HG02642 (cell line): ENCODE results near the gene MIS18A.
A peak's percentile ranks its signal among the peaks of the same experiment; 100 is the strongest.

ENCODE experiments used
- ATAC-seq: cut with Tn5 transposase; IDR thresholded peaks from one replicate; pipeline ENCODE4 v1.9.1; 2021; ENCODE audit warnings: mild to moderate bottlenecking; ENCODE audit not compliant: unreplicated experiment, poor library complexity

The MIS18A gene

GRCh38 chr21:32257962-32258785, 20.7 kb downstream of the MIS18A start:
- ATAC-seq, result peak; percentile 71

- no peak for ATAC-seq
Measured at GRCh38 chr21:32256873-32257620, 21.8 kb downstream of the MIS18A start.

- no peak for ATAC-seq
Measured at GRCh38 chr21:32256251-32256650, 22.6 kb downstream of the MIS18A start.

GRCh38 chr21:32253215-32253641, 25.6 kb downstream of the MIS18A start:
- ATAC-seq, result no peak

GRCh38 chr21:32252136-32252535, 26.7 kb downstream of the MIS18A start:
- ATAC-seq, result no peak

- no peak for ATAC-seq
Measured at GRCh38 chr21:32249511-32250280, 29.2 kb downstream of the MIS18A start.

- ATAC-seq, result no peak
Measured at GRCh38 chr21:32248571-32249461, 30.0 kb downstream of the MIS18A start.

- no peak for ATAC-seq
Measured at GRCh38 chr21:32246571-32247140, 32.2 kb downstream of the MIS18A start.

GRCh38 chr21:32245971-32246370, 32.9 kb downstream of the MIS18A start:
- no peak for ATAC-seq

- ATAC-seq, result no peak
Measured at GRCh38 chr21:32240851-32241687, 37.8 kb downstream of the MIS18A start.

- ATAC-seq, result no peak
Measured at GRCh38 chr21:32239551-32239950, 39.3 kb downstream of the MIS18A start.

GRCh38 chr21:32238063-32238462, 40.8 kb downstream of the MIS18A start:
- ATAC-seq, result no peak

- ATAC-seq, result no peak
Measured at GRCh38 chr21:32237021-32237420, 41.8 kb downstream of the MIS18A start.

GRCh38 chr21:32233722-32234301, 45.0 kb downstream of the MIS18A start:
- ATAC-seq, result no peak

GRCh38 chr21:32233055-32233546, 45.7 kb downstream of the MIS18A start:
- no peak for ATAC-seq

- no peak for ATAC-seq
Measured at GRCh38 chr21:32226444-32226843, 52.4 kb downstream of the MIS18A start.
